Measurements from ENCODE around the gene PAOX. TPM values are rescaled to one million over a fixed set of nuclear protein-coding genes. Genes with fewer than 3 reads are reported as not detected.

Gene PAOX
- total RNA-seq, 3 donors from 2014 or later, result 7.5 to 9.3 (median 8.3) TPM

DNA sequence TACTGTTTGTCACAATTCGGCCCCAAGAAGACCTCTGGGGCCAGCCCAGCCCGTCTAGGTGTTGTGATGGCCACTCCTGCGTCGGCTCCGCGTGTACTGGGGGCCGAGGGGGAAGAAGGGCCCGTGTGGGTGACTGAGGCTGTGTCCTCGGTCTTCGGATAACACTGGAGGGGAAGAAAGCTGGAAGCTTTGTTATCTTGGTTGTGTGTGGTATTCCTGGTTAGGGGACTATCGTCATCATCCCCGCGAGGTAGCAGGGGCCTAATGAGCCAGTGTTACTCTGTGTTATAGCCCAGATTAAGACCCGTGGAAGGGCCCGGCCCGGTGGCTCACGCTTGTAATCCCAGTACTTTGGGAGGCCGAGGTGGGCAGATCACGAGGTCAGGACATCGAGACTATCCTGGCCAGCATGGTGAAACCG lies 15.7 kb downstream of the PAOX start:
- H3K9me3 ChIP-seq, result no peaks in the 10 kb centered on the region
- ATAC-seq (no peak), DNase-seq (peak in 1 of 3 donors; percentile 50)
- intact Hi-C loops (cut with DNase I, micrococcal nuclease), result no loop called here
- peaks cover 4% of the 10 kb centered on the region for H3K4me1 ChIP-seq (ENCODE audit: low read depth)
- H3K4me3 ChIP-seq, result peak overlapping the region; percentile 63
- TF ChIP-seq, protein P1, sequence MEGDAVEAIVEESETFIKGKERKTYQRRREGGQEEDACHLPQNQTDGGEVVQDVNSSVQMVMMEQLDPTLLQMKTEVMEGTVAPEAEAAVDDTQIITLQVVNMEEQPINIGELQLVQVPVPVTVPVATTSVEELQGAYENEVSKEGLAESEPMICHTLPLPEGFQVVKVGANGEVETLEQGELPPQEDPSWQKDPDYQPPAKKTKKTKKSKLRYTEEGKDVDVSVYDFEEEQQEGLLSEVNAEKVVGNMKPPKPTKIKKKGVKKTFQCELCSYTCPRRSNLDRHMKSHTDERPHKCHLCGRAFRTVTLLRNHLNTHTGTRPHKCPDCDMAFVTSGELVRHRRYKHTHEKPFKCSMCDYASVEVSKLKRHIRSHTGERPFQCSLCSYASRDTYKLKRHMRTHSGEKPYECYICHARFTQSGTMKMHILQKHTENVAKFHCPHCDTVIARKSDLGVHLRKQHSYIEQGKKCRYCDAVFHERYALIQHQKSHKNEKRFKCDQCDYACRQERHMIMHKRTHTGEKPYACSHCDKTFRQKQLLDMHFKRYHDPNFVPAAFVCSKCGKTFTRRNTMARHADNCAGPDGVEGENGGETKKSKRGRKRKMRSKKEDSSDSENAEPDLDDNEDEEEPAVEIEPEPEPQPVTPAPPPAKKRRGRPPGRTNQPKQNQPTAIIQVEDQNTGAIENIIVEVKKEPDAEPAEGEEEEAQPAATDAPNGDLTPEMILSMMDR (IDR thresholded peaks at IDR 0.05), result no peak
- H3K36me3 ChIP-seq (ENCODE audit: low read depth), result peaks cover 12% of the 10 kb centered on the region

DNA sequence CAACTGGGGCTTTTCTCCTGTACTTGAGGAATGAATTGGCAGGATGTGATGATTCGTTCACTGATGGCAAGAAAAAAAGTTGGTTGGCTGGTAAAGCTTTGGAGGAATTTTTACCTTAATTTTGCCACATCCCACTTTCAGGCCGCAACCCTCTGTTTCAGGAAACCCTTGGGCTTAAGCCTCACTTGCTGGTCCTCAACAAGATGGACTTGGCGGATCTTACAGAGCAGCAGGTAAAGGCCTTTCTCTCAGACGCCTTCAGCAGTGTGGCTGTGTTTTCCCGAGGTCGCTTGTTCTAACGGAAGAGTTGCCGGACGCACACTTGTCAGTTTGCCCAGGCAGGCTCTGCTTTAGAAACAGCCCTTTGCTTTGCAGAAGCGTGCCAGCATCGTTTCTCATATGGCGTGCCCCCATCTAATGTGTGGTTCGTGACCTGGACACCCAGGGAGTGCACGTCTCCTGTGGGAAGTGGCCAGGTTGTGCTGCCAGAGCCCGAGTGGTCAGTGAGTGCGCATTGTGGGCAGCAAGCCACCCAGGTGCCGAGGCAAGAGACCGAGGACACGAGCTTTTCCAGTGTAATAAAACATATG lies 17.1 kb downstream of the PAOX start:
- peak in 1 of 3 donors; percentile 37 for DNase-seq

DNA sequence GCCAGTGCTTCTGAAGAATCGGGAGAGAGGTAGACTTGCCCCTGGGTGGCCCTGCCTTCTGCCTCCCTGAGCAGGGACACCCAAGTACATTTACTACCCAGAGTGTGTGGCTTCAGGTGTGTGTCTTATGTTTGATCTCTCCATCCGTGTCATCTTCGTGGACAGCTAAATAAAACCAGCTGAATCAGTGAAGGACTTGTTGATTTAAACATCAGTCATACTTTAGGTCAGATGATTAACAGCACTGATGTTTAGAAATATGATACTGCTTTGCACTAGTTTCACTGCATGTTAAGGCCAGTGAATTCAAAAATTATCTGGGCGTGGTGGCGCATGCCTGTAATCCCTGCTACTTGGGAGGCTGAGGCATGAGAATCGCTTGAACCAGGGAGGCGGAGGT lies 18.9 kb downstream of the PAOX start:
- ATAC-seq (no peak), DNase-seq (no peak)
- Histone ChIP-seq H3K9me3 (no peaks in the 10 kb centered on the region), H3K4me1 (ENCODE audit: low read depth) (peaks cover 4% of the 10 kb centered on the region), H3K36me3 (ENCODE audit: low read depth) (peaks cover 12% of the 10 kb centered on the region), H3K4me3 (no peak overlapping the region)
- intact Hi-C loops (cut with DNase I, micrococcal nuclease), result no loop called here
- TF ChIP-seq, protein P1 (IDR thresholded peaks at IDR 0.05), result no peak

More for the DNA sequence above, 17.1 kb downstream of the PAOX start:
- no peak overlapping the region for H3K4me3 ChIP-seq
- peaks cover 12% of the 10 kb centered on the region for H3K36me3 ChIP-seq (ENCODE audit: low read depth)
- ATAC-seq, result no peak
- peaks cover 4% of the 10 kb centered on the region for H3K4me1 ChIP-seq (ENCODE audit: low read depth)
- intact Hi-C loops (cut with DNase I, micrococcal nuclease), result no loop called here
- TF ChIP-seq, protein P1 (IDR thresholded peaks at IDR 0.05), result no peak
- H3K9me3 ChIP-seq, result no peaks in the 10 kb centered on the region

DNA sequence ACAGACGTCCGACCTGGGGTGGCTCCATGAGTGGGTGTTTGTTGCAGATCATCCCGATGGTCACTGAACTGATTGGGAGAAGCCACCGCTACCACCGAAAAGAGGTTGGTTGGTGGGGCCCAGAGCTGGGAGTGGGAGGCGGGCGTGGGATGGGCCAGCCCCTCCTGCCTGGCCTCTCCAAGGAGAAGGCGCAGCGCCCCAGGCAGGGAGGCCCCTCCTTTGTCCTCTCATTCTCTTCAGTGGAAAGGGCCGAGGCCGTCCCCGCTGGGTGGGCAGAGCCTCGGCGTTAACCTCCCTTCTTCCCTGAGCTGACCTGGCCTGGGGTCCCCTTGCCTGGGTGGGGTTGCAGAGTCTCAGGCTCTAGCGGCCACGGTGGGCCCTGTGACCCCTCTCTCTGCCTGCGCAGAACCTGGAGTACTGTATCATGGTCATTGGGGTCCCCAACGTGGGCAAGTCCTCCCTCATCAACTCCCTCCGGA lies 20.1 kb downstream of the PAOX start:
- H3K36me3 ChIP-seq (ENCODE audit: low read depth), result peaks cover 8% of the 10 kb centered on the region
- H3K4me1 ChIP-seq (ENCODE audit: low read depth), result peaks cover 4% of the 10 kb centered on the region
- DNase-seq (peak in 1 of 3 donors; percentile 38), ATAC-seq (no peak)
- intact Hi-C loops (cut with DNase I, micrococcal nuclease), result no loop called here
- H3K9me3 ChIP-seq, result no peaks in the 10 kb centered on the region
- no peak overlapping the region for H3K4me3 ChIP-seq
- TF ChIP-seq, protein P1 (IDR thresholded peaks at IDR 0.05), result no peak

DNA sequence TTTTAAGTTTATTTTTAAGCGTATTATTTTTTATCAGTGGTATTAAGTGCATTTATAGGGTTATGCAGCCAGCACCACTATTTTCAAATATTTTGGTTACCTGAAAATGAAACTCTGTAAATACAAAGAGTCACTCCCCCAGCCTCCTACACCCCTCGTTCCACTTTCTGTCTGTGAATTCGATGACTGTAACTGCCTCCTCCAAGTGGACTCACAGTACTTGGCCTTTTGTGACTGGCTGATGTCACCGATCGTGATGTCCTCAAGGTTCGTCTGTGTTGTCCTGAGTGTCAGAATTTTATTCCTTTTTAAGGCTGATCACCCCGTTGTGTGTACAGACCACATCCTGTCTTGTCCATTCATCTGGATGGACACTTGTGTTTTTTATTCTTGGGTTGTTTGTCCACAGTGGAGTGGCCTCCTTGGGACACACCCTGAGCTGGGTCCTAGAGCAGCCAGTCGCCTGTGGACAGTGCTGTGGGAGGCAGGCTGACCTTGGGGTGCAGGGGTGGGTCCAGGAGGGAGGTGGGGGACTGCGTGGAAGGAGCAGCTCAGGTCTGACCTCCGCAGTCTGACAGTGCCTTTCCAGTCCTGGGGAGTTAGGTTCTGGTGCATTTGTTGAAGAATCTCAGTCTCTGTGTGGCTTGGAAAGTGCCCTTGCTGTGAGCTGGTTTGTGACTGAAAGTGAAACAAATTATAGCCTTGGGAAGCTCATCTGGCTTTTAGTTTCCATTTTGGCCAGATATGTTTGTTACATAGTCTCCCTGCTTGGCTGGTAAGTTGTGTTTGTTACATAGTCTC lies 21.8 kb downstream of the PAOX start:
- H3K4me3 ChIP-seq, result no peak overlapping the region
- TF ChIP-seq, protein P1 (IDR thresholded peaks at IDR 0.05), result no peak
- no peaks in the 10 kb centered on the region for H3K4me1 ChIP-seq (ENCODE audit: low read depth)
- H3K36me3 ChIP-seq (ENCODE audit: low read depth), result peaks cover 8% of the 10 kb centered on the region
- intact Hi-C loops (cut with DNase I, micrococcal nuclease), result no loop called here
- H3K9me3 ChIP-seq, result no peaks in the 10 kb centered on the region
- ATAC-seq (peak; percentile 66), DNase-seq (peak in 1 of 3 donors; percentile 42)
